HepG2 (cell line): ENCODE measurements around the gene FUCA2. TPM values are rescaled to one million over a fixed set of nuclear protein-coding genes. Genes with fewer than 3 reads are reported as not detected.

Experiments
- BRD4 ChIP-seq: sonication (generic); formaldehyde crosslinking; IDR thresholded peaks from 2 replicates; pipeline ENCODE4 v1.4.0; 2020; ENCODE audit warnings: missing genetic modification reagents
- CEBPB ChIP-seq: IDR thresholded peaks from 2 replicates; pipeline ENCODE4 v1.6.1; 2011; ENCODE audit warnings: low read depth, low read length, improper control_type of control experiment, borderline replicate concordance
- FOXC1 ChIP-seq: sonication (generic); formaldehyde crosslinking; IDR thresholded peaks from 2 replicates; pipeline ENCODE4 v1.8.0; 2022; ENCODE audit warnings: mild to moderate bottlenecking, missing genetic modification reagents, borderline replicate concordance
- FOXM1 ChIP-seq: sonication (generic); formaldehyde crosslinking; IDR thresholded peaks from 2 replicates; pipeline ENCODE4 v1.5.0; 2020; ENCODE audit warnings: missing genetic modification reagents
- HMGA1 ChIP-seq: sonication (generic); formaldehyde crosslinking; conservative IDR thresholded peaks from 2 replicates; pipeline ENCODE4 v1.4.0; 2020; ENCODE audit warnings: missing genetic modification reagents
- HOXA3 ChIP-seq: sonication (generic); formaldehyde crosslinking; IDR thresholded peaks from 2 replicates; pipeline ENCODE4 v1.5.0; 2020; ENCODE audit warnings: missing genetic modification reagents
- KLF11 ChIP-seq: IDR thresholded peaks from 2 replicates; pipeline ENCODE4 v1.6.1; 2016; ENCODE audit warnings: missing compliant biosample characterization
- LCORL ChIP-seq, 2 experiments: fragments of 450-650 bp in 1 of 2; sonication (generic) in 1 of 2; formaldehyde crosslinking in 1 of 2; IDR thresholded peaks; 2 replicates each; pipeline versions ENCODE4 v1.5.0 to v1.6.1; 2017 to 2020; ENCODE audit warnings: antibody characterized with exemption in 1 of 2, missing genetic modification reagents in 1 of 2
- MATR3 ChIP-seq: sonication (generic); formaldehyde crosslinking; IDR thresholded peaks from 2 replicates; pipeline ENCODE4 v1.4.0; 2020; ENCODE audit warnings: missing genetic modification reagents
- MED1 ChIP-seq: sonication (generic); formaldehyde crosslinking; IDR thresholded peaks from 2 replicates; pipeline ENCODE4 v1.4.0; 2020; ENCODE audit warnings: missing genetic modification reagents
- MTERF4 ChIP-seq: sonication (generic); formaldehyde crosslinking; IDR thresholded peaks from 2 replicates; pipeline ENCODE4 v1.8.0; 2023; ENCODE audit warnings: mild to moderate bottlenecking, missing genetic modification reagents
- NFE2L1 ChIP-seq: sonication (generic); formaldehyde crosslinking; IDR thresholded peaks from 2 replicates; pipeline ENCODE4 v1.4.0; 2020; ENCODE audit warnings: missing genetic modification reagents, mild to moderate bottlenecking, borderline replicate concordance
- NFIC ChIP-seq: IDR thresholded peaks from 2 replicates; pipeline ENCODE4 v1.6.1; 2012; ENCODE audit warnings: mild to moderate bottlenecking, low read length, inconsistent platforms
- SATB2 ChIP-seq: sonication (generic); formaldehyde crosslinking; IDR thresholded peaks from 2 replicates; pipeline ENCODE4 v1.5.0; 2020; ENCODE audit warnings: missing genetic modification reagents
- THAP7 ChIP-seq: sonication (generic); formaldehyde crosslinking; IDR thresholded peaks from 2 replicates; pipeline ENCODE4 v1.8.1; 2023; ENCODE audit warnings: mild to moderate bottlenecking, missing genetic modification reagents
- ZBTB49 ChIP-seq: sonication (generic); formaldehyde crosslinking; IDR thresholded peaks from 2 replicates; pipeline ENCODE4 v1.4.0; 2020; ENCODE audit warnings: missing genetic modification reagents, borderline replicate concordance
- ZNF136 ChIP-seq: sonication (generic); formaldehyde crosslinking; IDR thresholded peaks from 2 replicates; pipeline ENCODE4 v1.8.1; 2022; ENCODE audit warnings: low read depth, mild to moderate bottlenecking, moderate library complexity, missing genetic modification reagents
- ZNF20 ChIP-seq: sonication (generic); formaldehyde crosslinking; IDR thresholded peaks from 2 replicates; pipeline ENCODE4 v1.4.0; 2020; ENCODE audit warnings: mild to moderate bottlenecking, moderate library complexity, missing genetic modification reagents
- ZNF598 ChIP-seq: sonication (generic); formaldehyde crosslinking; IDR thresholded peaks from 2 replicates; pipeline ENCODE4 v1.5.1; 2020; ENCODE audit warnings: mild to moderate bottlenecking, missing genetic modification reagents, borderline replicate concordance
- ZNF75D ChIP-seq: sonication (generic); formaldehyde crosslinking; IDR thresholded peaks from 2 replicates; pipeline ENCODE4 v1.8.1; 2023; ENCODE audit warnings: missing genetic modification reagents, mild to moderate bottlenecking, borderline replicate concordance
- ZSCAN12 ChIP-seq: sonication (generic); formaldehyde crosslinking; IDR thresholded peaks from 2 replicates; pipeline ENCODE4 v1.9.0; 2021; ENCODE audit warnings: mild to moderate bottlenecking, missing genetic modification reagents
- polyA plus RNA-seq, 8 experiments: library from polyadenylated mRNA; depleted of rRNA in 3 of 8; stranded (reverse) in 7 of 8; unstranded in 1 of 8; fragments of >200 nt; fragmentation: Illumina TruSeq in 4 of 8; extraction: Trizol in 4 of 8; gene quantifications; 2 replicates each; pipeline versions ENCODE4 v1.2.1 to v1.2.3, GENCODE V29; 2011 to 2016; ENCODE audit warnings: low read depth in 4 of 8, missing spikeins in 1 of 8, mixed read lengths in 1 of 8; ENCODE audit not compliant: insufficient read depth in 1 of 8
- total RNA-seq, 5 experiments: library from RNA; depleted of rRNA; stranded (reverse); fragments of >200 nt; fragmentation: Illumina TruSeq; extraction: Trizol; gene quantifications; 2 replicates each; pipeline ENCODE4 v1.2.3, GENCODE V29; 2016; ENCODE audit warnings: low read depth in 1 of 5
- TF ChIP-seq, protein P1 (sequence below): IDR thresholded peaks from 2 replicates; pipeline ENCODE4 v1.6.1; 2016
- TF ChIP-seq, protein P2 (sequence below): sonication (generic); formaldehyde crosslinking; IDR thresholded peaks from 2 replicates; pipeline ENCODE4 v1.8.0; 2022; ENCODE audit warnings: mild to moderate bottlenecking, missing genetic modification reagents; ENCODE audit not compliant: insufficient replicate concordance

The FUCA2 gene
- total and polyA plus RNA-seq, 2 of the 13 experiments (the other 11 are each of a cell fraction or from before 2014, with no cell fraction given): 87.4 to 144 TPM

DNA sequence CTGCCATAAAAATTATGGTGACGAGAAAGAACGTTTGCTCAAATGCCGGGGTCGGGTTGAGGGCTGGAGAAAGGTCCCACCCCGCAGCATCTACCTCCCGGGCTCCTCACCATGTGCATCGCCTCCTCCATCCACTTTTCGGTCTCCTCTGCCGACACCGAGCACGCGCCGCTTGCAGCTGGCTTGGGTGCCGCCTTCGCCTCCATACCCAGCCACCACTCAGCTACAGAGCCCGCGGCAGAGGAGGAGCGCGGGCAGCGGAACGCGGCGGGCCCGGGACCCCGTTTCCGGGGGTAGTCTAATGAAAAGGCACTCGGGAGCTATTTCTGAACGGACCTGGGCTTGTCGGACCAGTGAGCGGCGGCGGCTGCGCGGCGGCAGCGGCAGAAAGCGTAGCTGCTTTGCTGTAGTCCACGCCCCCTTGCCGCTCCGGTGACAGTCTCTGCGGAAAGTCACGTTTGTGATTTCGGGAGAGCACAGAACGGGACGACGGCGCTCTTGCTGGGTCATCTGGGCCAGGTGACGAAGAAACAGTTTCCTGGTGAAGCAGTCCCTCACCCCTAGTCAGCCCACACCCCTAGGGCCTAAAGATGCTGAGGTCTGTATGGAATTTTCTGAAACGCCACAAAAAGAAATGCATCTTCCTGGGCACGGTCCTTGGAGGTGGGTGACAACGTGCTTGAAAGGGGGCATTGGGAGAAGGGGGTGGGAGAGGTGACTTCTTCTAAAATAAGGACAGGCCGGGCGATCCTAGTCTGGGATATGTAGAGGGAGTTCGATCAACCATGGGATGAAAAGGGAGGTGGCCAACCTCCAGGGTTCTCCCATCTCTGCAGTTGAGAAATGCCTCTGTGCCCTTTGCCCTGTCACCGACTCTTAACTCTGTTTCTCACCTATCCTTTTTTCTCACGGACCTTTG, 60.8 kb downstream of the FUCA2 start, which contains the start of the genes ADAT2 and PEX3 (continued):
- TF ChIP-seq MED1 (peak; percentile 95), NFE2L1 (CRISPR knock-in tag) (no peak), MTERF4 (CRISPR knock-in tag) (peak; percentile 96), ZBTB49 (CRISPR knock-in tag) (peak; percentile 57; the same call in 1 of the 2 replicates), ZSCAN12 (CRISPR knock-in tag) (peak; percentile 84), CEBPB (peak; percentile 32; the same call in 1 of the 2 replicates), THAP7 (CRISPR knock-in tag) (peak; percentile 71; the same call in 1 of the 2 replicates), NFIC (0 out of 2 replicates have a peak, but pooled peaks have one; percentile 64), MATR3 (CRISPR knock-in tag) (no peak), LCORL (IDR thresholded peaks at IDR 0.05) (no peak), LCORL (CRISPR knock-in tag; IDR thresholded peaks at IDR 0.05) (peak; percentile 68), BRD4 (CRISPR knock-in tag) (peak; percentile 98), HMGA1 (CRISPR knock-in tag) (no peak), ZNF136 (CRISPR knock-in tag) (0 out of 2 replicates have a peak, but pooled peaks have one; percentile 39), ZNF598 (CRISPR knock-in tag) (peak; percentile 99), SATB2 (peak; percentile 78; the same call in 1 of the 2 replicates), FOXM1 (CRISPR knock-in tag) (no peak), HOXA3 (CRISPR knock-in tag) (peak; percentile 98), FOXC1 (peak; percentile 91), KLF11 (peak; percentile 97), ZNF20 (CRISPR knock-in tag) (no peak), ZNF75D (CRISPR knock-in tag) (peak; percentile 94; the same call in 1 of the 2 replicates)
- TF ChIP-seq, protein P1, sequence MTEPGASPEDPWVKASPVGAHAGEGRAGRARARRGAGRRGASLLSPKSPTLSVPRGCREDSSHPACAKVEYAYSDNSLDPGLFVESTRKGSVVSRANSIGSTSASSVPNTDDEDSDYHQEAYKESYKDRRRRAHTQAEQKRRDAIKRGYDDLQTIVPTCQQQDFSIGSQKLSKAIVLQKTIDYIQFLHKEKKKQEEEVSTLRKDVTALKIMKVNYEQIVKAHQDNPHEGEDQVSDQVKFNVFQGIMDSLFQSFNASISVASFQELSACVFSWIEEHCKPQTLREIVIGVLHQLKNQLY: peak; percentile 60; the same call in 1 of the 2 replicates
- TF ChIP-seq, protein P2, sequence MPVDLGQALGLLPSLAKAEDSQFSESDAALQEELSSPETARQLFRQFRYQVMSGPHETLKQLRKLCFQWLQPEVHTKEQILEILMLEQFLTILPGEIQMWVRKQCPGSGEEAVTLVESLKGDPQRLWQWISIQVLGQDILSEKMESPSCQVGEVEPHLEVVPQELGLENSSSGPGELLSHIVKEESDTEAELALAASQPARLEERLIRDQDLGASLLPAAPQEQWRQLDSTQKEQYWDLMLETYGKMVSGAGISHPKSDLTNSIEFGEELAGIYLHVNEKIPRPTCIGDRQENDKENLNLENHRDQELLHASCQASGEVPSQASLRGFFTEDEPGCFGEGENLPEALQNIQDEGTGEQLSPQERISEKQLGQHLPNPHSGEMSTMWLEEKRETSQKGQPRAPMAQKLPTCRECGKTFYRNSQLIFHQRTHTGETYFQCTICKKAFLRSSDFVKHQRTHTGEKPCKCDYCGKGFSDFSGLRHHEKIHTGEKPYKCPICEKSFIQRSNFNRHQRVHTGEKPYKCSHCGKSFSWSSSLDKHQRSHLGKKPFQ (CRISPR knock-in tag): peak; percentile 96
